OCI-LY3 (cell line): ENCODE results near the gene NRDC.

ENCODE experiments used
- EZH2phosphoT487 ChIP-seq: fragments of 200-600 bp; shearing (Covaris generic); IDR thresholded peaks from 2 replicates; pipeline ENCODE4 v1.6.1; 2018; ENCODE audit warnings: antibody characterized with exemption, mixed run types, low read depth
- TF ChIP-seq, protein P1 (sequence below): fragments of 200-600, 300-600 bp; sonication (generic); IDR thresholded peaks from 2 replicates; pipeline ENCODE4 v1.5.1; 2014; ENCODE audit warnings: antibody characterized with exemption, low read length, low read depth

DNA sequence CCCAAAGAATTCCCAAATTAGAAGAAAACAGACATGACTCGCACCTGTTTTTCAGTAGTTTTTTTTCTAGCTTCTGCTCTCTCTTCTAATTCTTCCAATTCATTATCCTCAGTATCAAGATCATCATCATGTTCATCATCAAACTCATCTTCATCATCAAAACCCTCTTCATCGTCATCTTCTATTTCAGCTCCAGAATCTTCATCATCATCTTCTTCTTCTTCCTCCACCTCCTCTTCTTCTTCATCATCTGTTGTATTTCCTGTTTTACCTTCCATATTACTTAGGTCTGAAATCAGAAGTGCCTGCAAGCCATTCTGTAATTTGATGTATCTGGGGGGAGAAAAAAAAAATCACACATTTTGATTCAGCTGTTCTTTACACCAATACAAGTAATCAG is 38.3 kb downstream of the NRDC start:
- TF ChIP-seq, protein P1, sequence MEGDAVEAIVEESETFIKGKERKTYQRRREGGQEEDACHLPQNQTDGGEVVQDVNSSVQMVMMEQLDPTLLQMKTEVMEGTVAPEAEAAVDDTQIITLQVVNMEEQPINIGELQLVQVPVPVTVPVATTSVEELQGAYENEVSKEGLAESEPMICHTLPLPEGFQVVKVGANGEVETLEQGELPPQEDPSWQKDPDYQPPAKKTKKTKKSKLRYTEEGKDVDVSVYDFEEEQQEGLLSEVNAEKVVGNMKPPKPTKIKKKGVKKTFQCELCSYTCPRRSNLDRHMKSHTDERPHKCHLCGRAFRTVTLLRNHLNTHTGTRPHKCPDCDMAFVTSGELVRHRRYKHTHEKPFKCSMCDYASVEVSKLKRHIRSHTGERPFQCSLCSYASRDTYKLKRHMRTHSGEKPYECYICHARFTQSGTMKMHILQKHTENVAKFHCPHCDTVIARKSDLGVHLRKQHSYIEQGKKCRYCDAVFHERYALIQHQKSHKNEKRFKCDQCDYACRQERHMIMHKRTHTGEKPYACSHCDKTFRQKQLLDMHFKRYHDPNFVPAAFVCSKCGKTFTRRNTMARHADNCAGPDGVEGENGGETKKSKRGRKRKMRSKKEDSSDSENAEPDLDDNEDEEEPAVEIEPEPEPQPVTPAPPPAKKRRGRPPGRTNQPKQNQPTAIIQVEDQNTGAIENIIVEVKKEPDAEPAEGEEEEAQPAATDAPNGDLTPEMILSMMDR, result no peak
- no peak for TF ChIP-seq EZH2phosphoT487
